Left kidney (tissue), 2 donors: Measurements from ENCODE around the gene AQP2. TPM values are rescaled to one million over a fixed set of nuclear protein-coding genes. Genes with fewer than 3 reads are reported as not detected.

Experiments
- DNase-seq: peaks from one replicate; pipeline ENCODE4 v3.0.0-alpha.2; 2013
- polyA plus RNA-seq: library from polyadenylated mRNA; unstranded; fragments of 120-200 nt; gene quantifications from one replicate; pipeline ENCODE4 v1.2.1, GENCODE V29; 2013; ENCODE audit not compliant: insufficient read length

The AQP2 gene
- polyA plus RNA-seq, 1 donor, result 50.4 TPM

GRCh38 chr12:49954863-49955830, 4.6 kb downstream of the AQP2 start:
- DNase-seq, result no peak

GRCh38 chr12:49955899-49956662, 5.5 kb downstream of the AQP2 start:
- no peak for DNase-seq

GRCh38 chr12:49956663-49957569, 6.4 kb downstream of the AQP2 start:
- DNase-seq, result no peak

- DNase-seq, result no peak
Observed at GRCh38 chr12:49957570-49957967, 7.0 kb downstream of the AQP2 start.

GRCh38 chr12:49959685-49960473, 9.3 kb downstream of the AQP2 start:
- DNase-seq, result no peak

GRCh38 chr12:49960474-49961110, 10.1 kb downstream of the AQP2 start:
- DNase-seq, result no peak

- DNase-seq, result no peak
Observed at GRCh38 chr12:49961111-49961922, 10.8 kb downstream of the AQP2 start, which contains the start of gene AQP5. Gene AQP5 (plus strand): TSS chr12:49961872. CDS start chr12:49962018, 146 bp downstream.

- no peak for DNase-seq
Observed at GRCh38 chr12:49961993-49962764, 11.6 kb downstream of the AQP2 start.

GRCh38 chr12:49962861-49963765, 12.6 kb downstream of the AQP2 start:
- no peak for DNase-seq

GRCh38 chr12:49963976-49964815, 13.7 kb downstream of the AQP2 start:
- DNase-seq, result no peak

- DNase-seq, result no peak
Observed at GRCh38 chr12:49964849-49965624, 14.5 kb downstream of the AQP2 start.

- DNase-seq, result no peak
Observed at GRCh38 chr12:49965836-49966235, 15.3 kb downstream of the AQP2 start.

GRCh38 chr12:49966511-49967041, 16.0 kb downstream of the AQP2 start:
- DNase-seq, result no peak

- DNase-seq, result peak; percentile 85
Observed at GRCh38 chr12:49967042-49967776, 16.7 kb downstream of the AQP2 start.

- DNase-seq, result no peak
Observed at GRCh38 chr12:49967777-49968250, 17.3 kb downstream of the AQP2 start.
